Fibroblast of skin of scalp (primary cell): Measurements from ENCODE around the gene CDH2.
A peak's percentile ranks its signal among the peaks of the same experiment; 100 is the strongest.

ENCODE experiments used
- DNase-seq: peaks from one replicate; pipeline ENCODE4 v3.0.0-alpha.2; 2013

Gene CDH2

GRCh38 chr18:28127228-28127627, 49.7 kb downstream of the CDH2 start:
- DNase-seq, result no peak

DNA sequence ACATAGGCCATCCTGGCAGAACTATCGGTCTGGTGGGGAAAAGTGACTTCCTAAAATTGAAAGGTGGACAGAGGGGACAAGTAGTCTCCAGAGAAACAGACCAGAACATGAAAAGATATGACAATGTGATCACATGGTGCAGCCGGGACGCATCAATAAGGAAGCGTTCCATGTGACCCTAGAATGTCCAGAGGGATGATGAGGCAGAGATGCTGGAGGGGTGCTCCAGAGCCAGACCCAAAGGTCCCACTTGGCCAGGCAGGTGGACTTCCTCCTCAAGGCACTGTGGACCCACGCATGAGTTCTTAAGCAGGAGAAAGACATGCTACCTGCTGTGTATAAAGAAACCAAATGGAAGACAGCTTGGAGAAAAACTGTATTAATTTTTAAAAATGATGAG, 50.2 kb downstream of the CDH2 start:
- no peak for DNase-seq

- DNase-seq, result no peak
These were observed 51.9 kb downstream of the CDH2 start for GRCh38 chr18:28125051-28125450.

DNA sequence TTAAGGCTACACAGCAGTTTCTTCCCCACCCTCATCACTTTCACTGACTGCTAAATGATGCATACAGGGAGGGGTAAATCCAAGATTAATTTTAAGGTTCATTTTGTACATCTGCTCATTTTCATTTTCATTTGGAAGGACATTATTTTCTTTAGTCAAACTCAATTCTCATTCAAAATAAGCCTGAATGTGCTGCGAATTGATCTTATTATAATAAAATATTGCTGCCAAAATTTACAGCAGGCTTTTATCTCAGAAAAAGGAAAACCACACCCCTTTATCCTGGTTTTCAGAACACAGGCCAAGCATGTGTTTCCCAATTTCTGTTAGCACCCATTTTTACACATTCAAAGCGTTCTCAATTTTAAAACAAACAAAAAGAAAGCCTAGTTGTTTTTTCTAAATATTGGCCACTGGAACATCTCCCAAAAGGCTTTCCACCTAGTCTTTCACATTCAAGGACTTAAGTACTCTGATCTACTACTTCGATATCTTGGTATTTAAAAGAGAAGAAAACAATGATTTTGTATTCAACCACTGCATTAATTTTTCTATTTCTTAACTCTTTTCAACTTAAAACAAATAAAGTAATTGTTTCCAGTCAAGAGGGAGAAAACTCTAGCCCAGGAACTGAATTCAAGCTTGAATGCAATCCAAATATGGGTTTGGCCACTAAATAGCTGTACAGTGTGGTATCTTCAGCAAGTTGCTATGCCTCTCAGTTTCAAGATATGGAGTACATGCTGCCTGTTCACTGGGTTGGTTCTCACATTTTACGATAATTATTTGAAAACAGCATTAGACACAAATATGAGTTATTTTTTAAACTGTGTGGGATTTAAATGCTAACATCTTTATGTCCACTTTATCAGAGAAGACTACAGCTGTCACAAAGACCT, 52.5 kb downstream of the CDH2 start:
- DNase-seq, result peak; percentile 23

DNA sequence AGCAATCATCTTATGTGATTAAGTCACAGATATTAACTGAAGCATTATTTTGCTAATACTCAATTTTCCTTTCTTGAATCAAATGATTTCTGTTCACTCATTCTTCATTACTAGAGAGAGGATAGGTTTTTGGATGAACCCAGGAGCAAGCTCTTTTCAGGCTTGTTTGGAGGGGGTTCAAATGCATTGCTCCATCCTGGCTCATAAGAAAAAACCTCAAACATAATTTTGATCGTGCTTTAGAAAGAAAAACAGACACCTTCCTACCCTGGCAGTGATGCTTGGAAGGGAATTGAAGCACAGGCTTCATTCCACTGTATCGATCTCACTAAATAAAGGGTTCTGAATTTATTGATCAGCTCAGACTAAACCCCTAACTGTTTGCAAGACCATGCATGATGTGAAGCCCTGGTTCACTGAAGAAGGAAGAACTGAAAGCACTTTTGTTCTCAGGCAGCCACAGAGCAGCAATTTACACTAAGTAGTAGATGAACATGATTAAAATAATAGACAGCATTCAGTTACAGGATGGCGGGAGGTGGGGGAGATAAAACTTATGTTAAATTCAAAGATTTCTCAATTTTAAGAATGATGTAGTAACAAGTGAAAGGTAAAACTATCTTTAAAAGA, 53.4 kb downstream of the CDH2 start:
- DNase-seq, result no peak

- no peak for DNase-seq
These were observed 56.0 kb downstream of the CDH2 start for GRCh38 chr18:28120828-28121515.

DNA sequence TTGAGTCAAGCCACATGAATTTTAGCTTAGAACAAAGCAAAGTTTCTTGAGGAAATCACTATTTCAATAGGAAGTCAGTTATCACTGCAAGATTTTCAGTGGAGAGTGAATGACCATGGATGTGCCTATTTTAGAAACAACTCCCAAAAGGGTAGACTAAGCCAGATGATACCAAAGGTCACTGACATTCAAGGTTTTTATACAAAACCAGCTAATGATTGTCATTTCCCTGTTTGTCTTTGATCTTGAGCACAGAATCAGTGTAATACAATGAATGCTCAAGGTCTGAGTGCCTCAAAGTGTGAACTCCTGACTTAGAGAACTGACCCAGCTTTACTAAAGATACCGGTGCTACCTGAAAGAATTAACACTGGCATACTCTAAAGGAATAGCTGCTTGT, 60.5 kb downstream of the CDH2 start:
- no peak for DNase-seq

GRCh38 chr18:28115149-28115550, 61.8 kb downstream of the CDH2 start:
- peak; percentile 96 for DNase-seq

DNA sequence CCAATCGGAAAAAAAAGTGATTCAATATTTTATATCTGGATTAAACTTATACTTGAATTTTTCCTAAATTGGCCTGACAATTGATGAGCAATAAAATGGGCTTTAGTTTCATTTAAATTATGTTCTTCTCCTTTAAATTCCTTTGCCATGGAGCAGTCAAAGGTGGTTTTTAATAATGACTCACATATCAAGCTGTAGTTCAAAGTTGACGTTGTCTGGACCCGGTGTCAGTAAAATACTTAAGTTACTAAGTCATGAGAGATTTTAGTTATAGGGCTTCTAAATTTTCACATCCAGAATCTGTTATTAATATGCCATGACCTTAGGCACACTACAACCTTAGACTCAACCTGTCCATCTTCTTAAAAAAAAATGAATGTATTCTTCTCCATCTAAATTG, 62.5 kb downstream of the CDH2 start:
- DNase-seq, result peak; percentile 84

- DNase-seq, result peak; percentile 81
These were observed 63.5 kb downstream of the CDH2 start for GRCh38 chr18:28113271-28114029.

GRCh38 chr18:28112056-28112470, 64.9 kb downstream of the CDH2 start:
- peak; percentile 91 for DNase-seq

GRCh38 chr18:28110924-28111323, 66.0 kb downstream of the CDH2 start:
- no peak for DNase-seq

DNA sequence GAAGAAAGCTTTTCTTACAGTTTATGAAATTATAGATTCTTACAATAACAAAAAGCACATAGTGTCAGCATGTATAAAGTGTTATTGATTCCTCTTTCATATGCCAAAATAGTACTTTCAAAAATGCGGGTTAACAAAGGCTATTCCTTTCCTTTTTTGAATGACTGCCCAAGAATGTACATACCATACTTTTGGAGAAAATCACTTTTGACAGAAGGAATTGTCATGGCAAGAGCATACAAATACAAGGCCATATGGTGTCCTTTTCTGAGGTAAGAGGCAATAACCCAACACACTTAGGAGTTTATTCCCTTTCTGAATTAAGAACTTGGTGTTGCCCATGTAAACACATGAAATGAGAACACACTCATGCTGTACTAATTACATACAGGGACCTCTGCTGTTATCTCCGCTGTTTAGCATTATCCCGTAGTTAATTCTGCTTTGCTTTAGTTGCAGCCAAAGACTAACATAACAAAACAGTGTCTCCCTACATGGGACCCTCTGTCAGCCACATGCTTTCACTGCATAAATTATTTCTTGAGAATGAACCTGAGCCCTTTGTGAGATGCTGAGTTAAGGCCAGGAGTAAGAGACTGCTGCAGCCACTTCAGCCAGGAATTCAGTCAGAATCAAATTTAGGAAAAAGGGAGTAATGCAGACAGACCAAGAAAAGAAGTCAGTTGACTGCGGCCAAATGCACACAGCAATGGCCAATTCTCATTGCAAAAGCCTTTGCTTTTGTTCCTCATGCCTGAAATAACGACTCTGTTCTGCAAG, 67.0 kb downstream of the CDH2 start:
- DNase-seq, result peak; percentile 72

GRCh38 chr18:28108814-28109213, 68.1 kb downstream of the CDH2 start:
- DNase-seq, result peak; percentile 46

- no peak for DNase-seq
These were observed 68.7 kb downstream of the CDH2 start for GRCh38 chr18:28108254-28108653.

GRCh38 chr18:28099237-28099636, 77.7 kb downstream of the CDH2 start:
- no peak for DNase-seq

- no peak for DNase-seq
These were observed 81.3 kb downstream of the CDH2 start for GRCh38 chr18:28095631-28096030.

GRCh38 chr18:28095041-28095440, 81.9 kb downstream of the CDH2 start:
- peak; percentile 65 for DNase-seq

DNA sequence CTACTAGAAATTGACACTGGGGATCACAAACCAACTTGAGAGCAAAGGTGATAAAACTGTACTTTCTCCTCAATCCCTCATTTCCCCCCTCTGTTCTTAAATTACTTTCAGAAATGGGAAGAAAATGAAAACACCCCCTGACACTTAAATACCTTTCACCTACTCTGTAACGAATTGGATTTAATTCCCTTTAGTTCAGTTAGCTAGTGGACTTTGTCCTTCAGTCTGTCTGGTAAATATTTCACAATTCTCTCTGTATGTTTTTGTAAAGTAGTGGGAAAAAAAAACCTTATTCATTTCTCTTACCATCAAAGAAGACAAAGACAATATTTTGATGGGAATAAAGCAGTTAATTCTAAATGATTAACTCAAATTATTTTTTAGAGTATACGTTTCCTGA, 85.7 kb downstream of the CDH2 start:
- no peak for DNase-seq

DNA sequence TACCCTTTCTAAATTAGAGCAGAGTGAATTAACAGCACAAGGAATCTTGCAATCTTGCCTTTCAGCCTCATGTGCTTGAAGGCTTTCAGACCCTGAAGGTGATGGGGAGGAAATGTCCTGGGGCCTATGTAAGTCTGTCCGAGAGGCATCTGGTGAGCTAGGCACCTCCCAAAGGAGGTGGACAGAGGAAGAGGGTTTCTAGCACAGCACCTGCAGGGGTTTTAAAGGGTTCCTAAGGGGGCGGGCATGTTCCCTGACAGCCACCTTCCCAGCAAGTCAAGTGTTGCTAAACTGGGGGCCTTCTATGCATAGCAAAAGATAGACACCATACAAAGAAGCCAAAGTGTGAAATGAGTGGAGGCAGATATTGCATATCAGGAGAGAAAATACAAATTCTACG, 88.5 kb downstream of the CDH2 start:
- DNase-seq, result no peak

GRCh38 chr18:28086670-28087552, 90.0 kb downstream of the CDH2 start:
- DNase-seq, result peak; percentile 58
